ENCODE data around the gene LARP4B. TPM values are rescaled to one million over a fixed set of nuclear protein-coding genes. Genes with fewer than 3 reads are reported as not detected.

Gene LARP4B
- total and polyA plus RNA-seq, 2 of the 13 experiments (the other 11 are each of a cell fraction or from before 2014, with no cell fraction given): 19.5 to 30.2 TPM

- TF ChIP-seq ZNF556 (CRISPR knock-in tag; IDR thresholded peaks at IDR 0.05; ENCODE audit: borderline replicate concordance): no peak
- no peak for TF ChIP-seq ZBTB3 (CRISPR knock-in tag; IDR thresholded peaks at IDR 0.05; ENCODE audit: borderline replicate concordance, low read depth)
- TF ChIP-seq ZNF350 (CRISPR knock-in tag; IDR thresholded peaks at IDR 0.05; ENCODE audit: borderline replicate concordance, low read depth): no peak
- no peak for TF ChIP-seq ZNF510 (CRISPR knock-in tag; IDR thresholded peaks at IDR 0.05; ENCODE audit: low read depth)
- TF ChIP-seq ZSCAN29 (CRISPR knock-in tag; conservative IDR thresholded peaks at IDR 0.05): no peak
- no peak for TF ChIP-seq AHR (CRISPR knock-in tag; IDR thresholded peaks at IDR 0.05)
- no peak for TF ChIP-seq FUBP1 (CRISPR knock-in tag; IDR thresholded peaks at IDR 0.05; ENCODE audit: borderline replicate concordance)
- TF ChIP-seq CAMTA2 (CRISPR knock-in tag; IDR thresholded peaks at IDR 0.05; ENCODE audit: borderline replicate concordance): no peak
- no peak for TF ChIP-seq ZNF850 (CRISPR knock-in tag; conservative IDR thresholded peaks at IDR 0.05)
- TF ChIP-seq MXD1 (CRISPR knock-in tag; IDR thresholded peaks at IDR 0.05): 0 out of 2 replicates have a peak, but pooled peaks have one; percentile 17
- TF ChIP-seq ZNF546 (CRISPR knock-in tag; conservative IDR thresholded peaks at IDR 0.05): no peak
- no peak for TF ChIP-seq GATAD1 (CRISPR knock-in tag; IDR thresholded peaks at IDR 0.05)
- 0 out of 2 replicates have a peak, but pooled peaks have one; percentile 65 for TF ChIP-seq HIC2 (CRISPR knock-in tag; IDR thresholded peaks at IDR 0.05; ENCODE audit: low read depth)
- TF ChIP-seq SKIL (CRISPR knock-in tag; IDR thresholded peaks at IDR 0.05; ENCODE audit: borderline replicate concordance): no peak
- no peak for TF ChIP-seq CERS6 (CRISPR knock-in tag; IDR thresholded peaks at IDR 0.05)
- TF ChIP-seq ZBTB38 (CRISPR knock-in tag; IDR thresholded peaks at IDR 0.05): 0 out of 2 replicates have a peak, but pooled peaks have one; percentile 5
Observed at GRCh38 chr10:785089-785860, 146.2 kb downstream of the LARP4B start (continued).
